PFSK-1 (cell line): Measurements from ENCODE around the gene ACKR3.

ENCODE experiments used
- FOXP2 ChIP-seq: optimal IDR thresholded peaks from 2 replicates; pipeline ENCODE3; 2011; ENCODE audit warnings: borderline replicate concordance, control low read depth, inconsistent platforms; ENCODE audit not compliant: insufficient read depth; ENCODE audit errors: extremely low read length, extremely low read depth
- POLR2AphosphoS5 ChIP-seq: IDR thresholded peaks from 2 replicates; pipeline ENCODE4 v1.6.1; 2012; ENCODE audit warnings: low read depth, mild to moderate bottlenecking, control low read depth, low read length, moderate library complexity

DNA sequence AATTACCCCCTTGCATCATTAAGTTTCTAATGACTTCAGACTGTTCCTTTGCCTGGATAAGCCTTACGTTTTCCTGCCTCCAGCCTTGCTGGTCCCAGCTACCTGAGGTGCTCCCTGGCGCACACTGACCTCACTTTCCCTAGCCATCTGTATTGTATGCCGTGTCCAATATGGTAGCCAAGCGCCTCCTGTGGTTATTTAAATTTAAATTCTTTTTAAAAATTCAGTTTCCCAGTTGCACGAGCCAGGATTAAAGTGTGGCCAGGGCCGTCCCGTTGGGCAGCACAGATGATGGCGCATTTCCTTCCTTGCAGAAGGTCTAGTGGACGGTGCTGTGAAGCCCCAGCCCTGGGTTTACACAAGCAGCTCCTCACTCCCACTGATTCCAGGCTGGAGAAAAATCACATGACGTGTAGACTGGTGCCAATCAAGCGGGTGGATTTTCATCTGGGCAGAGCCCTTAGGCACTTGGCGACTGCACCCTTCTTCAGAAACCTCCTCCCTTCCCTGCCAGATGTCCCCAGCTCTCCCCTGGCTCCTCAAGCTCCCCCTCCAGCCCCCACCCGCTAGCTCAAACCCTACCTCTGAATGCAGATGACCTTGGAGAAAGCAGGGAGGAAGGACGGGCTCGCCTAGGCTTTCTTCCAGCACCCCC lies 33.9 kb downstream of the ACKR3 start:
- TF ChIP-seq POLR2AphosphoS5 (no peak), FOXP2 (no peak)
